Measurements from ENCODE around the gene ADORA1. TPM values are rescaled to one million over a fixed set of nuclear protein-coding genes. Genes with fewer than 3 reads are reported as not detected.

The ADORA1 gene
- total RNA-seq, 1 donor from 2014 or later: 4.1 TPM

DNA sequence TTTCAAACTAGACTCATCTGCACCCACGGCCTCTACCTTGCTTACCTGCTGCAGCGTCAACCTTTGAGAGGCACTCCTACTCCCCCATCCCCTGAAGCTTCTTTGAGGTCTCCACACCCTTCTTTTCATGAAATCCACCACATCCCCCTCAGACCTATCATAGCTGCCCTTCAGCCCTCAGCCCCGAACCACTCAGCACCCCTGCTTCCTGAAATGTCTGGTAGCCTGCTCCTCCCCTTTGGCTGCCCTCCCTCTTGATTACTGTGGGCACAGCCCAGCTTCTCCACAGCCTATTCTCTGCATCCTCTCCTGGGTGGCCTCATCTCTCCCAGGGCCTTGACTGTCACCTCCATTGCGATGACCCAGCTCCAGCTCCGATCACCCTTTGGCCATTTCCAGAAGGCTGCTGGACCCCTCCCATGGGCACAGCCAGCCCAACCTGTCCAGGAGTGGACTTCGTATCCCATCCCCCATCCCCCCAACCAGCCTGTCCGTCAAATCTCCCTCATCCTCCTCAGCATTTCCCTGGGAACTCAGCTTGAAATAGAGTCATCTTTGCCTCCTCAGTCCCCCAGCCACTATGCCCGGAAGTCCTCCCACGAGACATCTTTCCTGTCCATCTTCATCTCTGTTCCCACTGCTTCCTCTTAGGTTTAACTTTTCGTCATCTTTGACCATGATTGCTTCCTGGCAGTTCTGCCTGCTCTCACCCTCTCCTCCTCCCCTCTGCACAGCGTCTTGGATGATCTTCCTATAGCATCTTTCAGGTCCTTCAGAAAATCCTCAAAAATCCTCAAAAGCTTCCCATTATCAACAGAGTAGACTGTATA lies 6.1 kb upstream of the ADORA1 start:
- TF ChIP-seq, protein P1, sequence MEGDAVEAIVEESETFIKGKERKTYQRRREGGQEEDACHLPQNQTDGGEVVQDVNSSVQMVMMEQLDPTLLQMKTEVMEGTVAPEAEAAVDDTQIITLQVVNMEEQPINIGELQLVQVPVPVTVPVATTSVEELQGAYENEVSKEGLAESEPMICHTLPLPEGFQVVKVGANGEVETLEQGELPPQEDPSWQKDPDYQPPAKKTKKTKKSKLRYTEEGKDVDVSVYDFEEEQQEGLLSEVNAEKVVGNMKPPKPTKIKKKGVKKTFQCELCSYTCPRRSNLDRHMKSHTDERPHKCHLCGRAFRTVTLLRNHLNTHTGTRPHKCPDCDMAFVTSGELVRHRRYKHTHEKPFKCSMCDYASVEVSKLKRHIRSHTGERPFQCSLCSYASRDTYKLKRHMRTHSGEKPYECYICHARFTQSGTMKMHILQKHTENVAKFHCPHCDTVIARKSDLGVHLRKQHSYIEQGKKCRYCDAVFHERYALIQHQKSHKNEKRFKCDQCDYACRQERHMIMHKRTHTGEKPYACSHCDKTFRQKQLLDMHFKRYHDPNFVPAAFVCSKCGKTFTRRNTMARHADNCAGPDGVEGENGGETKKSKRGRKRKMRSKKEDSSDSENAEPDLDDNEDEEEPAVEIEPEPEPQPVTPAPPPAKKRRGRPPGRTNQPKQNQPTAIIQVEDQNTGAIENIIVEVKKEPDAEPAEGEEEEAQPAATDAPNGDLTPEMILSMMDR (IDR thresholded peaks at IDR 0.05): no peak
- intact Hi-C loops (cut with DNase I): loop anchor here (5.0 kb wide), 1 partner anchor 96 kb away; no protein-coding TSS in a partner anchor
- H3K27me3 ChIP-seq: peaks cover 71% of the 10 kb centered on the region
- ATAC-seq (peak; percentile 37), DNase-seq (no peak)
- peaks cover under 1% of the 10 kb centered on the region for H3K4me1 ChIP-seq
- H3K4me3 ChIP-seq: no peak overlapping the region
- H3K36me3 ChIP-seq: no peaks in the 10 kb centered on the region
- no peaks in the 10 kb centered on the region for H3K9me3 ChIP-seq
- H3K27ac ChIP-seq: no peak overlapping the region

DNA sequence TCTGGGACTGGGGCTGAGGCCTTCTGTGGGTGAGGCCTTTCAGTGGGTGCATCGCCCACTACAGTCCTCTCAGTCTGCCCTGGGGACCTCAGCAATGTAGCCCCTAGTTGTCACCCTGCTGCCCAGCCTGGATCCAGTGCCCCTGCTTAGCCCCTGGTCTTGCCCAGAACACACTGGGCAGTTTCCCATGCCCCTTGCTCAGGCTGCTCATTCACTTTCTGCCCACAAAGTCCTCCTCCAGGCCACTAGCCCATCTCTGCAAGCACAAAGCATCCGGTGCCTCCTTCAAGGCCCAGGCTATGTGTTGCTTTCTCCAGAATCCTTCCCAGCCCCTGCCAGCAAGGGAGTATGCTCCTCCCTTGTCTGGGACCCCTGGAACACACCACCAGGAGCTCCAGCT lies 5.4 kb upstream of the ADORA1 start:
- Histone ChIP-seq H3K27ac (no peak overlapping the region), H3K9me3 (no peaks in the 10 kb centered on the region), H3K4me1 (peaks cover 8% of the 10 kb centered on the region), H3K4me3 (no peak overlapping the region), H3K27me3 (peaks cover 71% of the 10 kb centered on the region), H3K36me3 (no peaks in the 10 kb centered on the region)
- intact Hi-C loops (cut with DNase I): loop anchor here (5.0 kb wide), 1 partner anchor 95 kb away; no protein-coding TSS in a partner anchor
- DNase-seq: no peak
- ATAC-seq: no peak
- TF ChIP-seq, protein P1 (IDR thresholded peaks at IDR 0.05): no peak

GRCh38 chr1:203124011-203124410 lies 3.5 kb upstream of the ADORA1 start:
- H3K36me3 ChIP-seq: no peaks in the 10 kb centered on the region
- H3K4me3 ChIP-seq: no peak overlapping the region
- DNase-seq (peak; percentile 17), ATAC-seq (no peak)
- intact Hi-C loops (cut with DNase I): loop anchor here (5.0 kb wide), 1 partner anchor 93 kb away; no protein-coding TSS in a partner anchor
- peaks cover 25% of the 10 kb centered on the region for H3K4me1 ChIP-seq
- TF ChIP-seq, protein P1 (IDR thresholded peaks at IDR 0.05): no peak
- no peak overlapping the region for H3K27ac ChIP-seq
- H3K9me3 ChIP-seq: no peaks in the 10 kb centered on the region
- peaks cover 64% of the 10 kb centered on the region for H3K27me3 ChIP-seq

DNA sequence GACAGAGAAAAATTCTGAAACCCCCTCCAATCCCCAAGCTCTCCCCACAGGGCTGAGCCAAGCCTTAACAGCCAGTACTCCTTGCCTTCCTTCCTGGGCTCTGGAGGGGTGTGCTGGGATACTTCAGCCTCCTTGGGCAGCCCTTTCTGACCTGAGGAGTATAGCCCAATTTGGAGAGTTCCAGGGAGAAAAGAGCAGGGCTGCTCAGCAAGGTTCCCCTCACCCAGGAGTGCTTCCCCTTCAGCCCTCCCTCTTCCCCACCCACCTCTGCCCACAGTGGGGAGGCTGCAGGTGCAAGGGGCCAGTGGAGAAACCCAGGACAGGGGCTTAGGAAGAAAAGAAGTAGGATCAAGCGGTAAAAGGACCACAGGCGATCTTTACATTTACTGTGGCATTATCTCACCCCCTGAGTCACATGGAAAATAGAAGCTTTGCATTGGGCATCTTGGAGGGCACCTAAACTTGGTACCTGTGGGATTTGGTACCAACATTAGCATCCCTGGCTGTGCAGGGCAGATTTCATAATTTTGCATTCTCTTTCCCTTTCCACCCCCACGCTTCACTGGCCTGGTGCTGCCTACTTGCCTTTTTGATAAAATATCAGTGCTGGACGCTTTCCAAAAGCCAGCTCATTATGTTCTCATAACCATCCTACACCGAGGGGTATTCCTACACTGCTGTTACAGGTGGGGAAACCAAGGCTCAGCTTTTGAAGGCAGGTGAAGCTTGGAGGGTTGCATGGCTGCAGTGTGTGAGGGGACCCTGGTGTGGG lies 2.8 kb upstream of the ADORA1 start:
- Histone ChIP-seq H3K4me1 (peaks cover 32% of the 10 kb centered on the region), H3K27me3 (peaks cover 57% of the 10 kb centered on the region), H3K4me3 (no peak overlapping the region), H3K27ac (no peak overlapping the region), H3K36me3 (no peaks in the 10 kb centered on the region), H3K9me3 (no peaks in the 10 kb centered on the region)
- intact Hi-C loops (cut with DNase I): loop anchor here (5.0 kb wide), 1 partner anchor 93 kb away; no protein-coding TSS in a partner anchor
- TF ChIP-seq, protein P1 (IDR thresholded peaks at IDR 0.05): no peak
- no peak for ATAC-seq
- DNase-seq: peak; percentile 28

DNA sequence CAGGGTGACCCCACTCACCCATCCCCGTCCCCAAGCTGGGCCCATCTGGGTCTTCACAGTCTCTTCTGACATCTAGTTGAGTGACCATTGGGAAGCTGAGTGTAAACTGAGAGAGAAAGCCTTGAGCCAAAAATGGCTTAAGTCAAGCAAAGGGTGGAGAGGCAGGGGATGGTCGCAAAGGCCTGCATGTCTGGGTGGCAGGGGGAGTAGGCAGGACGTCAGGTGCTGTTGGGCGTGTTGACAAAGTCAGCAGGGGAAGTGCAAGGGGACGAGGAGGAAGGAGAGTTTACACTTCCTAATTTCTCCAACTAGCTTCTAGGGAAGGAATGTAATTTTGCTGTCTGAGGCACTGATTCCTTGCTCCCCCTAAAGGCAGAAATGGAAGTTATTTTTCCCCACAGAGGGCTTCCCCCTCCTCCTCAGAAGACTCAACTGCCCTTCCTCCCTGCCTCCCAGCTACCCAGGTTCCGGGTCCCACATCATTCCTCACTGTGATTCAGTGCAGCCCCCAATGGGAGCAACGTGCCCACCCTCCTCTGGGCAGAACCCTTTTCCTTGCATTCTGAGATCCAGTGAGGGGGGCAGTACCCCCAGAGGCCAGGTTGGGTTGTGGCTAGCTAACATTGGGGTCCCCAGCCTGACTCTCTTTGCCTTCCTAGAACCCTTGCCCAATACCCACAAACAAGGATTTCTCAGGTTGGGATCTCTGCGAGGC lies 1.2 kb upstream of the ADORA1 start:
- TF ChIP-seq, protein P1 (IDR thresholded peaks at IDR 0.05): peak; percentile 37
- intact Hi-C loops (cut with DNase I): no loop called here
- no peak overlapping the region for H3K4me3 ChIP-seq
- peaks cover 41% of the 10 kb centered on the region for H3K4me1 ChIP-seq
- ATAC-seq (peak; percentile 33), DNase-seq (peak; percentile 56)
- H3K9me3 ChIP-seq: no peaks in the 10 kb centered on the region
- H3K27ac ChIP-seq: no peak overlapping the region
- H3K27me3 ChIP-seq: peaks cover 43% of the 10 kb centered on the region
- H3K36me3 ChIP-seq: no peaks in the 10 kb centered on the region

Data from upper lobe of right lung (tissue), 1 donor.